SU-DHL-6 (cell line): ENCODE measurements around the gene EPHA4.

Source experiments
- EZH2phosphoT487 ChIP-seq: fragments of 200-600 bp; sonication (generic), shearing (Covaris generic); conservative IDR thresholded peaks from 2 replicates; pipeline ENCODE4 v1.6.1; 2018; ENCODE audit warnings: mild to moderate bottlenecking, antibody characterized with exemption, low read length, moderate library complexity, mixed read lengths
- TF ChIP-seq, protein P1 (sequence below): fragments of 200-600 bp; sonication (generic); IDR thresholded peaks from one replicate; pipeline ENCODE4 v1.5.1; 2017; ENCODE audit warnings: antibody characterized with exemption, mild to moderate bottlenecking, low read length, moderate library complexity; ENCODE audit not compliant: insufficient read depth, poor library complexity, severe bottlenecking

DNA sequence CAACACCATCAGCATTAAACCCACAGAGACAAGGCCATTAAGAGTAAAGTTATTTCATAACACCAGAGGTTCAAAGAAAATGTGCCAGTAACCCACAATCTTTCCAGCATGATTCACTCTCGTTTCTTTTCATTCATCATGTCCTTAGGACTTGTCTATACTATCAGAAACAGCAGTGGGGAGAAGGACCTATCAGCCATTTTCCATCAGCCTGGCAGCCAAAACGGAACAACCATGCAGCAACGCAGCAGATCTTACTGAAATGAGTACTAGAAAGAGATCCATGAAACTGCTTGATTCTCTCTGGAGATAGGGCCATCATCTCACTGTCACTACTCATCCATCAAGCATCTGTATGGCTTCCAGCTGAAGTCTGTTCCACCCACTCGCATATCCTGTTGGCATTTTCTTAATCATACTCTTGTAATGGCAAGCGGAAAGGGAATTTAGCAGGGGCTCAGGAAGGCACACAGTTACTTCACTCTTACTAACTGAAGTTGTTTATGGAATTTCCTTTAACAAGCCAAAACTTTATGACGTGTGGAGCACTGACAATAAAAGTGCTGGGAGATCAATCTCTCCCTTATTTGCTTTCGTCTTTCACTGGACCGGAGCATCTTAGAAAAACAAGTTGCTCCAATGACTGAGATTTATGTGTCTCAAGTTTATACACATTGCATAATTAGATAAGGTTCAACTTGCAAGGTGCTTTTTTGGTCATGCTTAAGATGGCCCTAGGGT is 69.7 kb downstream of the EPHA4 start:
- TF ChIP-seq, protein P1, sequence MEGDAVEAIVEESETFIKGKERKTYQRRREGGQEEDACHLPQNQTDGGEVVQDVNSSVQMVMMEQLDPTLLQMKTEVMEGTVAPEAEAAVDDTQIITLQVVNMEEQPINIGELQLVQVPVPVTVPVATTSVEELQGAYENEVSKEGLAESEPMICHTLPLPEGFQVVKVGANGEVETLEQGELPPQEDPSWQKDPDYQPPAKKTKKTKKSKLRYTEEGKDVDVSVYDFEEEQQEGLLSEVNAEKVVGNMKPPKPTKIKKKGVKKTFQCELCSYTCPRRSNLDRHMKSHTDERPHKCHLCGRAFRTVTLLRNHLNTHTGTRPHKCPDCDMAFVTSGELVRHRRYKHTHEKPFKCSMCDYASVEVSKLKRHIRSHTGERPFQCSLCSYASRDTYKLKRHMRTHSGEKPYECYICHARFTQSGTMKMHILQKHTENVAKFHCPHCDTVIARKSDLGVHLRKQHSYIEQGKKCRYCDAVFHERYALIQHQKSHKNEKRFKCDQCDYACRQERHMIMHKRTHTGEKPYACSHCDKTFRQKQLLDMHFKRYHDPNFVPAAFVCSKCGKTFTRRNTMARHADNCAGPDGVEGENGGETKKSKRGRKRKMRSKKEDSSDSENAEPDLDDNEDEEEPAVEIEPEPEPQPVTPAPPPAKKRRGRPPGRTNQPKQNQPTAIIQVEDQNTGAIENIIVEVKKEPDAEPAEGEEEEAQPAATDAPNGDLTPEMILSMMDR: no peak
- TF ChIP-seq EZH2phosphoT487: no peak
